H9 (cell line): Measurements from ENCODE around the gene KMT5B. TPM values are rescaled to one million over a fixed set of nuclear protein-coding genes. Genes with fewer than 3 reads are reported as not detected.

Experiments
- DNase-seq: peaks from one replicate; pipeline ENCODE4 v3.0.0-alpha.2; 2017
- H2AFZ ChIP-seq: one replicate; pipeline ENCODE4 v1.6.1; 2013; ENCODE audit warnings: mild to moderate bottlenecking, low read length, control low read depth, moderate library complexity
- H2AK5ac ChIP-seq: 2 replicates; pipeline ENCODE4 v1.6.1; 2013; ENCODE audit warnings: low read length, control low read depth, mixed read lengths; ENCODE audit not compliant: insufficient read length
- H2BK120ac ChIP-seq: one replicate; pipeline ENCODE4 v1.6.1; 2013; ENCODE audit warnings: low read depth, mild to moderate bottlenecking, low read length, control low read depth, inconsistent platforms; ENCODE audit not compliant: poor library complexity, severe bottlenecking
- H2BK12ac ChIP-seq: 2 replicates; pipeline ENCODE4 v1.6.1; 2013; ENCODE audit warnings: low read length, control low read depth, mixed read lengths, low read depth; ENCODE audit not compliant: insufficient read length
- H2BK15ac ChIP-seq: 2 replicates; pipeline ENCODE4 v1.6.1; 2013; ENCODE audit warnings: low read depth, low read length, control low read depth
- H2BK20ac ChIP-seq: one replicate; pipeline ENCODE4 v1.6.1; 2013; ENCODE audit warnings: low read depth, mild to moderate bottlenecking, low read length, control low read depth, inconsistent platforms; ENCODE audit not compliant: poor library complexity, severe bottlenecking
- H2BK5ac ChIP-seq: 2 replicates; pipeline ENCODE4 v1.6.1; 2013; ENCODE audit warnings: low read length, control low read depth, mixed read lengths; ENCODE audit not compliant: insufficient read length
- H3K14ac ChIP-seq: 2 replicates; pipeline ENCODE4 v1.6.1; 2013; ENCODE audit warnings: low read length, control low read depth; ENCODE audit not compliant: insufficient read depth
- H3K18ac ChIP-seq: 2 replicates; pipeline ENCODE4 v1.6.1; 2013; ENCODE audit warnings: low read depth, mild to moderate bottlenecking, mixed read lengths, low read length, control low read depth; ENCODE audit not compliant: insufficient read length
- H3K23ac ChIP-seq: 2 replicates; pipeline ENCODE4 v1.6.1; 2013; ENCODE audit warnings: low read length, control low read depth, mixed read lengths, low read depth; ENCODE audit not compliant: insufficient read length
- H3K23me2 ChIP-seq: 2 replicates; pipeline ENCODE4 v1.6.1; 2013; ENCODE audit warnings: low read depth, mild to moderate bottlenecking, mixed read lengths, low read length, control low read depth; ENCODE audit not compliant: insufficient read length, poor library complexity, severe bottlenecking
- H3K27ac ChIP-seq: 2 replicates; pipeline ENCODE4 v1.5.1; 2013; ENCODE audit warnings: low read length, control low read depth, mixed read lengths, low read depth; ENCODE audit not compliant: insufficient read length
- H3K27me3 ChIP-seq: 2 replicates; pipeline ENCODE4 v1.6.1; 2013; ENCODE audit warnings: low read length, control low read depth, inconsistent platforms; ENCODE audit not compliant: insufficient read depth
- H3K4ac ChIP-seq: 2 replicates; pipeline ENCODE4 v1.6.1; 2013; ENCODE audit warnings: low read depth, mild to moderate bottlenecking, control low read depth, inconsistent platforms, low read length, moderate library complexity
- H3K4me1 ChIP-seq: 2 replicates; pipeline ENCODE4 v1.6.1; 2013; ENCODE audit warnings: low read length, control low read depth, inconsistent platforms; ENCODE audit not compliant: insufficient read depth
- H3K4me2 ChIP-seq: 2 replicates; pipeline ENCODE4 v1.6.1; 2013; ENCODE audit warnings: low read length, control low read depth, mixed read lengths; ENCODE audit not compliant: insufficient read length, insufficient read depth
- H3K56ac ChIP-seq: 2 replicates; pipeline ENCODE4 v1.6.1; 2013; ENCODE audit warnings: low read depth, mild to moderate bottlenecking, mixed read lengths, low read length, control low read depth; ENCODE audit not compliant: insufficient read length
- H3K79me1 ChIP-seq: 2 replicates; pipeline ENCODE4 v1.6.1; 2013; ENCODE audit warnings: low read depth, mild to moderate bottlenecking, moderate library complexity, low read length, control low read depth, inconsistent platforms; ENCODE audit not compliant: insufficient read depth, poor library complexity, severe bottlenecking
- H3K79me2 ChIP-seq: 2 replicates; pipeline ENCODE4 v1.6.1; 2013; ENCODE audit warnings: low read length, control low read depth, inconsistent platforms; ENCODE audit not compliant: insufficient read depth
- H3K9ac ChIP-seq: 2 replicates; pipeline ENCODE4 v1.6.1; 2013; ENCODE audit warnings: low read length, control low read depth, mixed read lengths; ENCODE audit not compliant: insufficient read length; ENCODE audit errors: extremely low read depth
- H3K9me3 ChIP-seq: one replicate; pipeline ENCODE4 v1.6.1; 2013; ENCODE audit warnings: low read depth, low read length, inconsistent platforms; ENCODE audit not compliant: control insufficient read depth
- H3T11ph ChIP-seq: one replicate; pipeline ENCODE4 v1.6.1; 2013; ENCODE audit warnings: mild to moderate bottlenecking, low read length, control low read depth, inconsistent platforms
- H4K20me1 ChIP-seq: one replicate; pipeline ENCODE4 v1.6.1; 2013; ENCODE audit not compliant: control insufficient read depth, insufficient read length, insufficient read depth
- H4K5ac ChIP-seq: 2 replicates; pipeline ENCODE4 v1.6.1; 2013; ENCODE audit warnings: low read depth, mild to moderate bottlenecking, mixed read lengths, low read length, control low read depth; ENCODE audit not compliant: insufficient read length
- H4K8ac ChIP-seq: replicated peaks from 2 replicates; pipeline ENCODE4 v1.6.1; 2013; ENCODE audit warnings: low read length, control low read depth, mixed read lengths, low read depth; ENCODE audit not compliant: insufficient read length
- H4K91ac ChIP-seq: 2 replicates; pipeline ENCODE4 v1.6.1; 2013; ENCODE audit warnings: low read depth, mild to moderate bottlenecking, moderate library complexity, mixed read lengths, low read length, control low read depth; ENCODE audit not compliant: insufficient read length
- H3K27ac Mint-ChIP-seq, 3 experiments: 2 replicates in 2 of 3; 3 replicates in 1 of 3; pipeline ENCODE4 v1.8.0; 2020 to 2021; ENCODE audit warnings: mixed read lengths in 3 of 3, mild to moderate bottlenecking in 1 of 3, moderate library complexity in 1 of 3
- H3K27me3 Mint-ChIP-seq: 2 replicates; pipeline ENCODE4 v1.8.0; 2021; ENCODE audit warnings: low read depth, mild to moderate bottlenecking, moderate library complexity, mixed read lengths
- H3K36me3 Mint-ChIP-seq, 3 experiments: 2 replicates in 2 of 3; 3 replicates in 1 of 3; pipeline ENCODE4 v1.8.0; 2020 to 2021; ENCODE audit warnings: low read depth in 3 of 3, mixed read lengths in 3 of 3; ENCODE audit not compliant: insufficient read depth in 1 of 3
- H3K4me1 Mint-ChIP-seq, 2 experiments: 2 replicates each; pipeline ENCODE4 v1.8.0; 2020; ENCODE audit warnings: mixed read lengths in 2 of 2
- H3K4me3 Mint-ChIP-seq, 2 experiments: 2 replicates in 1 of 2; 3 replicates in 1 of 2; pipeline ENCODE4 v1.8.0; 2020 to 2021; ENCODE audit warnings: mild to moderate bottlenecking in 2 of 2, mixed read lengths in 2 of 2, moderate library complexity in 1 of 2
- H3K9me3 Mint-ChIP-seq, 2 experiments: 2 replicates in 1 of 2; 3 replicates in 1 of 2; pipeline ENCODE4 v1.8.0; 2020; ENCODE audit warnings: mild to moderate bottlenecking in 2 of 2, mixed read lengths in 2 of 2, moderate library complexity in 1 of 2
- CTCF ChIP-seq: fragments of 200-600 bp; sonication (generic); conservative IDR thresholded peaks from 3 replicates; pipeline ENCODE4 v1.8.0; 2021; ENCODE audit warnings: antibody characterized with exemption, mild to moderate bottlenecking
- WGBS: extraction: QIAGEN DNeasy Blood & Tissue Kit; methylation state at CpG from one replicate; pipeline ENCODE4 v1.1.7; 2013; ENCODE audit warnings: missing lambda C conversion rate, low lambda C conversion rate, mixed read lengths; ENCODE audit not compliant: insufficient read length; ENCODE audit errors: extremely low coverage; 5-methylcytosine and 5-hydroxymethylcytosine counted together
- total RNA-seq: library from RNA; stranded (reverse); gene quantifications from 2 replicates; pipeline ENCODE4 v1.2.1, GENCODE V29; 2021

The KMT5B gene
- total RNA-seq, 1 experiment from 2014 or later = 61.6 TPM

DNA sequence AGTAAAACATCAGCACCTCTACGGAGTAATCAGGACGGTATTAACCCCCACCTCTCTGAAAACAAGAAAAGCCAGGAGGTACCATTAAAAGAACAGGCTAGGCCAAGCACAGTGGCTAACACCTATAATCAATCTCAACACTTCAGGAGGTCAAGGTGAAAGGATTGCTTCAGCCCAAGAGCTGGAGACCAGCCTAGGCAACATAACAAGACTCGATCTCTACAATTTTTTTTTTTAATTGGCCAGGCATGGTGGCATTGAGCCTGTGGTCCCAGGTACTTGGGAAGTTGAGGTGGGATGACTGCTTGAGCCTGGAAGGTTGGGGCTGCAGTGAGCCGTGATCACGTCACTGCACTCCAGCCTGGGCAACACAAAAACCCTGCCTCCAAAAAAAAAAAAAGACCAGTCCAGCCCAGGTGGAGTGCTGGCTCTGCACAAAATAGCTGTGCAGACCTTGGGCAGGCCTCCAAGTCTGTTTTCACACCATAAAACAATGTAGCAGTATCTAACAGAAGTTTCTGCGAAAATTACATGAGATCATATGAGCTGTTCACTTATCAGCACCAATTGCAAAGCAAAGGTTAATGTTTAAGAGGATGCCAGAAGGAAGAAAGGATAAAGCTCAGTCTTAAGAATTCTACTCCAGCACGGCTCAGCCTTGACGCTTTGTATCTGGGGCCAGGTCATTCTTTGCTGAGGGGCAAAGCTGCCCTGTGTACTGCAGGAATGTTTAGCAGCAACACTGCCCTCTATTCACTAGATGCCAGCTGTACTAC is 106.7 kb downstream of the KMT5B start:
- Histone ChIP-seq H3K9me3 (no peaks in the 10 kb centered on the region), H3K9ac (no peak overlapping the region), H2BK120ac (no peak overlapping the region), H3K4me1 (peaks cover 4% of the 10 kb centered on the region; the same call in 1 of the 2 replicates), H3T11ph (no peak overlapping the region), H3K79me1 (peaks cover 3% of the 10 kb centered on the region), H3K23me2 (no peaks in the 10 kb centered on the region), H4K20me1 (no peaks in the 10 kb centered on the region), H3K56ac (no peak overlapping the region), H3K4me2 (no peak overlapping the region), H2BK15ac (no peak overlapping the region), H3K4ac (no peak overlapping the region), H2BK5ac (no peak overlapping the region), H4K8ac (no peak overlapping the region), H4K91ac (no peak overlapping the region), H3K18ac (no peak overlapping the region), H2AFZ (no peak overlapping the region), H3K23ac (no peak overlapping the region), H4K5ac (no peak overlapping the region), H2BK20ac (no peak overlapping the region), H3K14ac (no peak overlapping the region), H3K79me2 (peaks cover 55% of the 10 kb centered on the region; the same call in 1 of the 2 replicates), H3K27ac (no peak overlapping the region), H2BK12ac (no peak overlapping the region), H3K27me3 (no peaks in the 10 kb centered on the region), H2AK5ac (no peak overlapping the region)
- peak overlapping the region; percentile 31 to 45 (median 33); a peak in 4 of 7 replicates for H3K27ac Mint-ChIP-seq
- H3K9me3 Mint-ChIP-seq = peaks cover 0 to 2% of the 10 kb centered on the region in 2 experiments; a peak in 1 of 5 replicates
- H3K4me1 Mint-ChIP-seq = peaks cover 24% of the 10 kb centered on the region in 2 experiments
- no peak for TF ChIP-seq CTCF
- no peak overlapping the region for H3K4me3 Mint-ChIP-seq
- no CpG with 5 or more reads among the region's 8 CpGs for WGBS
- DNase-seq = no peak
- peaks cover 15 to 34% (median 33%) of the 10 kb centered on the region in 3 experiments for H3K36me3 Mint-ChIP-seq
- H3K27me3 Mint-ChIP-seq = no peaks in the 10 kb centered on the region

Other genes starting within 250 kb of the KMT5B start
- 21.7 and 23.3 TPM in 2 replicates for gene UNC93B1, start 209.2 kb downstream of the KMT5B start, total RNA-seq
- not detected in 2 replicates for gene ALDH3B1, start 203.0 kb downstream of the KMT5B start, total RNA-seq
- gene NDUFS8, start 182.6 kb downstream of the KMT5B start, total RNA-seq = 213 and 214 TPM in 2 replicates
- gene TCIRG1, start 174.3 kb downstream of the KMT5B start, total RNA-seq = 24.4 and 27.1 TPM in 2 replicates
- gene CHKA, start 91.9 kb downstream of the KMT5B start, total RNA-seq = 63.0 and 64.2 TPM in 2 replicates
- 46.8 and 50.5 TPM in 2 replicates for gene C11orf24, start 58.7 kb upstream of the KMT5B start, total RNA-seq
- 38.4 and 41.3 TPM in 2 replicates for gene LRP5, start 99.3 kb upstream of the KMT5B start, total RNA-seq
- 138 and 139 TPM in 2 replicates for gene PPP6R3, start 247.5 kb upstream of the KMT5B start, total RNA-seq